ENCODE measurements around the gene EYA3. TPM values are rescaled to one million over a fixed set of nuclear protein-coding genes. Genes with fewer than 3 reads are reported as not detected.

EYA3 gene
- total and polyA plus RNA-seq, 2 of the 8 experiments (the other 6 are each of a cell fraction or from before 2014, with no cell fraction given): 15.0 to 33.9 TPM

DNA sequence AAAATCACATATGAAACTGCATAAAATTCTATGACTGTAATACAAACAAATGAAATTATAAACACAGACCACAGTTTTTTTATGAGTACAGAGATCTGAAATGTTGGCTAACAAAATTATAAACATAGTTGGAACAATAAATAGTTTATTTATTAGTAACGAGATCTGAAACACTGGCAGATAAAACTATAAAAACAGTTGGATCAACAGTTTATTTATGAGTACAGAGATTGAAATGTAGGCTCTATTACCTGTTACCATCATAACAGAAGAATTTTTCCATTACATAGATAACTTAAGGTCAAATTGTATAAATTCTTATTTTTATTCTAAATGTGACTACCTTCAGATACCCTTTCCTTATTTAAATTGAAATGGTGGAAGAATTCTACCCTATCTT lies 14.5 kb downstream of the EYA3 start (continued):
- TF ChIP-seq, protein P1, sequence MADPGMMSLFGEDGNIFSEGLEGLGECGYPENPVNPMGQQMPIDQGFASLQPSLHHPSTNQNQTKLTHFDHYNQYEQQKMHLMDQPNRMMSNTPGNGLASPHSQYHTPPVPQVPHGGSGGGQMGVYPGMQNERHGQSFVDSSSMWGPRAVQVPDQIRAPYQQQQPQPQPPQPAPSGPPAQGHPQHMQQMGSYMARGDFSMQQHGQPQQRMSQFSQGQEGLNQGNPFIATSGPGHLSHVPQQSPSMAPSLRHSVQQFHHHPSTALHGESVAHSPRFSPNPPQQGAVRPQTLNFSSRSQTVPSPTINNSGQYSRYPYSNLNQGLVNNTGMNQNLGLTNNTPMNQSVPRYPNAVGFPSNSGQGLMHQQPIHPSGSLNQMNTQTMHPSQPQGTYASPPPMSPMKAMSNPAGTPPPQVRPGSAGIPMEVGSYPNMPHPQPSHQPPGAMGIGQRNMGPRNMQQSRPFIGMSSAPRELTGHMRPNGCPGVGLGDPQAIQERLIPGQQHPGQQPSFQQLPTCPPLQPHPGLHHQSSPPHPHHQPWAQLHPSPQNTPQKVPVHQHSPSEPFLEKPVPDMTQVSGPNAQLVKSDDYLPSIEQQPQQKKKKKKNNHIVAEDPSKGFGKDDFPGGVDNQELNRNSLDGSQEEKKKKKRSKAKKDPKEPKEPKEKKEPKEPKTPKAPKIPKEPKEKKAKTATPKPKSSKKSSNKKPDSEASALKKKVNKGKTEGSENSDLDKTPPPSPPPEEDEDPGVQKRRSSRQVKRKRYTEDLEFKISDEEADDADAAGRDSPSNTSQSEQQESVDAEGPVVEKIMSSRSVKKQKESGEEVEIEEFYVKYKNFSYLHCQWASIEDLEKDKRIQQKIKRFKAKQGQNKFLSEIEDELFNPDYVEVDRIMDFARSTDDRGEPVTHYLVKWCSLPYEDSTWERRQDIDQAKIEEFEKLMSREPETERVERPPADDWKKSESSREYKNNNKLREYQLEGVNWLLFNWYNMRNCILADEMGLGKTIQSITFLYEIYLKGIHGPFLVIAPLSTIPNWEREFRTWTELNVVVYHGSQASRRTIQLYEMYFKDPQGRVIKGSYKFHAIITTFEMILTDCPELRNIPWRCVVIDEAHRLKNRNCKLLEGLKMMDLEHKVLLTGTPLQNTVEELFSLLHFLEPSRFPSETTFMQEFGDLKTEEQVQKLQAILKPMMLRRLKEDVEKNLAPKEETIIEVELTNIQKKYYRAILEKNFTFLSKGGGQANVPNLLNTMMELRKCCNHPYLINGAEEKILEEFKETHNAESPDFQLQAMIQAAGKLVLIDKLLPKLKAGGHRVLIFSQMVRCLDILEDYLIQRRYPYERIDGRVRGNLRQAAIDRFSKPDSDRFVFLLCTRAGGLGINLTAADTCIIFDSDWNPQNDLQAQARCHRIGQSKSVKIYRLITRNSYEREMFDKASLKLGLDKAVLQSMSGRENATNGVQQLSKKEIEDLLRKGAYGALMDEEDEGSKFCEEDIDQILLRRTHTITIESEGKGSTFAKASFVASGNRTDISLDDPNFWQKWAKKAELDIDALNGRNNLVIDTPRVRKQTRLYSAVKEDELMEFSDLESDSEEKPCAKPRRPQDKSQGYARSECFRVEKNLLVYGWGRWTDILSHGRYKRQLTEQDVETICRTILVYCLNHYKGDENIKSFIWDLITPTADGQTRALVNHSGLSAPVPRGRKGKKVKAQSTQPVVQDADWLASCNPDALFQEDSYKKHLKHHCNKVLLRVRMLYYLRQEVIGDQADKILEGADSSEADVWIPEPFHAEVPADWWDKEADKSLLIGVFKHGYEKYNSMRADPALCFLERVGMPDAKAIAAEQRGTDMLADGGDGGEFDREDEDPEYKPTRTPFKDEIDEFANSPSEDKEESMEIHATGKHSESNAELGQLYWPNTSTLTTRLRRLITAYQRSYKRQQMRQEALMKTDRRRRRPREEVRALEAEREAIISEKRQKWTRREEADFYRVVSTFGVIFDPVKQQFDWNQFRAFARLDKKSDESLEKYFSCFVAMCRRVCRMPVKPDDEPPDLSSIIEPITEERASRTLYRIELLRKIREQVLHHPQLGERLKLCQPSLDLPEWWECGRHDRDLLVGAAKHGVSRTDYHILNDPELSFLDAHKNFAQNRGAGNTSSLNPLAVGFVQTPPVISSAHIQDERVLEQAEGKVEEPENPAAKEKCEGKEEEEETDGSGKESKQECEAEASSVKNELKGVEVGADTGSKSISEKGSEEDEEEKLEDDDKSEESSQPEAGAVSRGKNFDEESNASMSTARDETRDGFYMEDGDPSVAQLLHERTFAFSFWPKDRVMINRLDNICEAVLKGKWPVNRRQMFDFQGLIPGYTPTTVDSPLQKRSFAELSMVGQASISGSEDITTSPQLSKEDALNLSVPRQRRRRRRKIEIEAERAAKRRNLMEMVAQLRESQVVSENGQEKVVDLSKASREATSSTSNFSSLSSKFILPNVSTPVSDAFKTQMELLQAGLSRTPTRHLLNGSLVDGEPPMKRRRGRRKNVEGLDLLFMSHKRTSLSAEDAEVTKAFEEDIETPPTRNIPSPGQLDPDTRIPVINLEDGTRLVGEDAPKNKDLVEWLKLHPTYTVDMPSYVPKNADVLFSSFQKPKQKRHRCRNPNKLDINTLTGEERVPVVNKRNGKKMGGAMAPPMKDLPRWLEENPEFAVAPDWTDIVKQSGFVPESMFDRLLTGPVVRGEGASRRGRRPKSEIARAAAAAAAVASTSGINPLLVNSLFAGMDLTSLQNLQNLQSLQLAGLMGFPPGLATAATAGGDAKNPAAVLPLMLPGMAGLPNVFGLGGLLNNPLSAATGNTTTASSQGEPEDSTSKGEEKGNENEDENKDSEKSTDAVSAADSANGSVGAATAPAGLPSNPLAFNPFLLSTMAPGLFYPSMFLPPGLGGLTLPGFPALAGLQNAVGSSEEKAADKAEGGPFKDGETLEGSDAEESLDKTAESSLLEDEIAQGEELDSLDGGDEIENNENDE (IDR thresholded peaks at IDR 0.05; ENCODE audit: insufficient replicate concordance, low read length): no peak
- TF ChIP-seq KDM5A (IDR thresholded peaks at IDR 0.05; ENCODE audit: low read length) (no peak), POLR2A (IDR thresholded peaks at IDR 0.05; ENCODE audit: control extremely low read depth in 1 of 2, low read depth in 2 of 2, low read length in 2 of 2) (no peak), ASH2L (IDR thresholded peaks at IDR 0.05; ENCODE audit: low read length) (no peak), GABPA (IDR thresholded peaks at IDR 0.05; ENCODE audit: borderline replicate concordance, insufficient read depth, low read length) (no peak), CREB1 (IDR thresholded peaks at IDR 0.05) (no peak), TCF12 (IDR thresholded peaks at IDR 0.05; ENCODE audit: low read depth, low read length) (no peak), EP300 (IDR thresholded peaks at IDR 0.05; ENCODE audit: borderline replicate concordance in 1 of 2, low read depth in 2 of 2, low read length in 2 of 2) (no peak)

Data from H1 (cell line).